ENCODE results near the gene RELN. TPM values are rescaled to one million over a fixed set of nuclear protein-coding genes. Genes with fewer than 3 reads are reported as not detected.

The RELN gene
- total RNA-seq, 2 donors from 2014 or later, result 3.9 to 8.5 TPM

GRCh38 chr7:103932389-103932788, 57.1 kb downstream of the RELN start:
- no peak overlapping the region for H3K9ac ChIP-seq (ENCODE audit: extremely low read depth, low read length, poor library complexity, severe bottlenecking)
- H3K4me1 ChIP-seq (ENCODE audit: control insufficient read depth, insufficient read depth, low read length), result no peaks in the 10 kb centered on the region
- H3K27me3 ChIP-seq (ENCODE audit: control insufficient read depth, insufficient read depth, low read length, poor library complexity, severe bottlenecking), result no peaks in the 10 kb centered on the region
- 47 to 52% methylated on average over 2 of the region's 2 CpGs for WGBS, 2 experiments (ENCODE audit: insufficient coverage in 1 of 2, insufficient read length in 1 of 2)
- Mint-ChIP-seq H3K9me3 (no peaks in the 10 kb centered on the region), H3K27me3 (ENCODE audit: insufficient read depth) (no peaks in the 10 kb centered on the region), H3K4me1 (no peaks in the 10 kb centered on the region), H3K36me3 (ENCODE audit: low read depth) (no peaks in the 10 kb centered on the region), H3K4me3 (no peak overlapping the region), H3K27ac (no peak overlapping the region)
- no peak overlapping the region for H3K4me3 ChIP-seq (ENCODE audit: low read length)
- TF ChIP-seq CTCF (conservative IDR thresholded peaks at IDR 0.05), result peak; percentile 52
- H3K27ac ChIP-seq (ENCODE audit: low read depth, low read length), result no peak overlapping the region
- DNase-seq, result peak; percentile 58
- no peaks in the 10 kb centered on the region for H3K9me3 ChIP-seq (ENCODE audit: control insufficient read depth, low read length)
- no peaks in the 10 kb centered on the region for H3K36me3 ChIP-seq (ENCODE audit: control insufficient read depth, insufficient read depth, low read length)

GRCh38 chr7:103929901-103930311, 59.6 kb downstream of the RELN start:
- no peak for TF ChIP-seq CTCF (conservative IDR thresholded peaks at IDR 0.05)
- DNase-seq, result no peak

GRCh38 chr7:103928581-103928980, 60.9 kb downstream of the RELN start:
- Histone ChIP-seq H3K4me1 (ENCODE audit: control insufficient read depth, insufficient read depth, low read length) (no peaks in the 10 kb centered on the region), H3K27ac (ENCODE audit: low read depth, low read length) (no peak overlapping the region), H3K4me3 (ENCODE audit: low read length) (no peak overlapping the region), H3K9ac (ENCODE audit: extremely low read depth, low read length, poor library complexity, severe bottlenecking) (no peak overlapping the region), H3K36me3 (ENCODE audit: control insufficient read depth, insufficient read depth, low read length) (no peaks in the 10 kb centered on the region), H3K9me3 (ENCODE audit: control insufficient read depth, low read length) (no peaks in the 10 kb centered on the region), H3K27me3 (ENCODE audit: control insufficient read depth, insufficient read depth, low read length, poor library complexity, severe bottlenecking) (no peaks in the 10 kb centered on the region)
- Mint-ChIP-seq H3K9me3 (no peaks in the 10 kb centered on the region), H3K4me3 (no peak overlapping the region), H3K4me1 (no peaks in the 10 kb centered on the region), H3K27ac (no peak overlapping the region), H3K36me3 (ENCODE audit: low read depth) (no peaks in the 10 kb centered on the region), H3K27me3 (ENCODE audit: insufficient read depth) (peaks cover 4% of the 10 kb centered on the region)
- no peak for DNase-seq
- WGBS, 2 experiments (ENCODE audit: insufficient coverage in 1 of 2, insufficient read length in 1 of 2), result 83 to 84% methylated on average over 1 of the region's 1 CpG
- TF ChIP-seq CTCF (conservative IDR thresholded peaks at IDR 0.05), result no peak

More at GRCh38 chr7:103929901-103930311, 59.6 kb downstream of the RELN start:
- H3K4me1 ChIP-seq (ENCODE audit: control insufficient read depth, insufficient read depth, low read length), result no peaks in the 10 kb centered on the region
- H3K9me3 ChIP-seq (ENCODE audit: control insufficient read depth, low read length), result no peaks in the 10 kb centered on the region
- H3K27ac ChIP-seq (ENCODE audit: low read depth, low read length), result no peak overlapping the region
- H3K36me3 ChIP-seq (ENCODE audit: control insufficient read depth, insufficient read depth, low read length), result no peaks in the 10 kb centered on the region
- H3K9me3 Mint-ChIP-seq, result no peaks in the 10 kb centered on the region
- no peak overlapping the region for H3K27ac Mint-ChIP-seq
- no peaks in the 10 kb centered on the region for H3K27me3 ChIP-seq (ENCODE audit: control insufficient read depth, insufficient read depth, low read length, poor library complexity, severe bottlenecking)
- no peaks in the 10 kb centered on the region for H3K4me1 Mint-ChIP-seq
- H3K36me3 Mint-ChIP-seq (ENCODE audit: low read depth), result no peaks in the 10 kb centered on the region
- WGBS, 2 experiments (ENCODE audit: insufficient coverage in 1 of 2, insufficient read length in 1 of 2), result 91 to 100% methylated on average over 1 of the region's 1 CpG
- no peak overlapping the region for H3K9ac ChIP-seq (ENCODE audit: extremely low read depth, low read length, poor library complexity, severe bottlenecking)
- H3K4me3 ChIP-seq (ENCODE audit: low read length), result no peak overlapping the region
- no peak overlapping the region for H3K4me3 Mint-ChIP-seq
- H3K27me3 Mint-ChIP-seq (ENCODE audit: insufficient read depth), result no peaks in the 10 kb centered on the region

Measured in endodermal cell (in vitro differentiated cells).